Measurements from ENCODE around the gene DPM2. TPM values are rescaled to one million over a fixed set of nuclear protein-coding genes. Genes with fewer than 3 reads are reported as not detected.

DPM2 gene
- total RNA-seq, 1 experiment from 2014 or later = 56.1 TPM

DNA sequence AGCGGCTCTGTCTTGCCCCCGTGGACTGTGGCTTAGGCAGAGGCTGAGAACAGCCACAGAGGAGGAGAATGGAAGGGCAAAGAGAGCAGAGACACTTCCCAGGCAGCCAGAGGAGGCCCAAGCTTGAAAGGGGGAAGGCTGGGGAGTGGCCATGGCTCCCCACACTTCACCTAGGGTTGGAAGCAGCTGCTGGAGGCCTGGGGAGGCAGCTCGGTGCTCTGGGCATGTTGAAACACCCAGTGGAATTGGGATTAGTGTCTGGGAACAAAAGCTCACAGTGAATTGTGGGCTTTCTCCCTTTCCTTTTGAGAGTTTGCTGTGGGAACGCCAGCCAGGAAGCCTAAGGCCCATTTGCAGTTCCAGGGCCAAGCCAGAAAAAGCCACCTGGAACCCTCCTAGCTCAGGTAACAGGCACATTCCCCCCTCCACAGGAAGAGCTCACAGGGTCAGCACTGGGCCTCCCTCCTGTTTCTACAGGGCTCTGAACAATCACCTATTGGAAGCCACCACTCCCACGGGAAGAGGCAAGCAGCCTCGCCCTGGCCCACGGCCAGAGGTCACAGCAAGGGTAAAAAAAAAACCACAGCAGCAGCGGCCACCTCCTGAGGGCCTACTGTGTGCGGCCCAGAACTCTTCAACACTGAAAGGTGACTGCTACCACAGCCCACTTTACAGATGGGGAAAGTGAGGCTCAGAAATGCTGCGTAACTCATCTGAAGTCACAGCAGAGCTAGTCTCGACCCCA is 22.9 kb upstream of the DPM2 start:
- no peak for DNase-seq (ENCODE audit: low spot score)
- H3K36me3 Mint-ChIP-seq = no peaks in the 10 kb centered on the region
- peak overlapping the region; percentile 85 for H3K27ac Mint-ChIP-seq
- no peaks in the 10 kb centered on the region for H3K27me3 Mint-ChIP-seq (ENCODE audit: low read depth)
- peaks cover 4% of the 10 kb centered on the region; the same call in 1 of the 2 replicates for H3K9me3 Mint-ChIP-seq
- POLR2A ChIA-PET = interaction anchor here (1.3 kb wide), 1 partner anchor 17 kb away, joined by 6 read pairs; no protein-coding TSS in a partner anchor
- CTCF ChIA-PET = interaction anchor here (0.6 to 3.6 kb wide), 9 partner anchors 8 to 157 kb away, joined by 3 to 43 read pairs (median 4); no protein-coding TSS in a partner anchor
- H3K4me3 Mint-ChIP-seq = no peak overlapping the region
- peaks cover 55% of the 10 kb centered on the region for H3K4me1 Mint-ChIP-seq
- TF ChIP-seq FOXP1 (CRISPR knock-in tag; IDR thresholded peaks at IDR 0.05; ENCODE audit: borderline replicate concordance) (no peak), TEAD4 (CRISPR knock-in tag; IDR thresholded peaks at IDR 0.05) (no peak), TP53 (CRISPR knock-in tag; IDR thresholded peaks at IDR 0.05) (no peak), ESRRA (CRISPR knock-in tag; IDR thresholded peaks at IDR 0.05; ENCODE audit: borderline replicate concordance) (no peak)
- 0 out of 2 replicates have a peak, but pooled peaks have one; percentile 14 for ATAC-seq

- DNase-seq (ENCODE audit: low spot score) = no peak
- no peak for ATAC-seq
- no peaks in the 10 kb centered on the region for H3K36me3 Mint-ChIP-seq
- no peak for TF ChIP-seq MLX (CRISPR knock-in tag; IDR thresholded peaks at IDR 0.05)
- no peak for TF ChIP-seq GRHL2 (CRISPR knock-in tag; IDR thresholded peaks at IDR 0.05; ENCODE audit: insufficient replicate concordance, severe bottlenecking)
- TF ChIP-seq ERG (CRISPR knock-in tag; IDR thresholded peaks at IDR 0.05) = no peak
- TF ChIP-seq NFYB (CRISPR knock-in tag; conservative IDR thresholded peaks at IDR 0.05; ENCODE audit: low read depth) = no peak
- no peak for TF ChIP-seq ZBTB21 (CRISPR knock-in tag; IDR thresholded peaks at IDR 0.05; ENCODE audit: borderline replicate concordance)
- TF ChIP-seq MYBL2 (CRISPR knock-in tag; IDR thresholded peaks at IDR 0.05) = no peak
- no peak for TF ChIP-seq SP1 (CRISPR knock-in tag; conservative IDR thresholded peaks at IDR 0.05)
- TF ChIP-seq ZNF425 (CRISPR knock-in tag; conservative IDR thresholded peaks at IDR 0.05) = no peak
- no peak for TF ChIP-seq NFATC4 (CRISPR knock-in tag; IDR thresholded peaks at IDR 0.05)
- no peak for TF ChIP-seq PRRX2 (CRISPR knock-in tag; IDR thresholded peaks at IDR 0.05)
- TF ChIP-seq NR2C2 (CRISPR knock-in tag; IDR thresholded peaks at IDR 0.05) = no peak
- TF ChIP-seq, protein P1, sequence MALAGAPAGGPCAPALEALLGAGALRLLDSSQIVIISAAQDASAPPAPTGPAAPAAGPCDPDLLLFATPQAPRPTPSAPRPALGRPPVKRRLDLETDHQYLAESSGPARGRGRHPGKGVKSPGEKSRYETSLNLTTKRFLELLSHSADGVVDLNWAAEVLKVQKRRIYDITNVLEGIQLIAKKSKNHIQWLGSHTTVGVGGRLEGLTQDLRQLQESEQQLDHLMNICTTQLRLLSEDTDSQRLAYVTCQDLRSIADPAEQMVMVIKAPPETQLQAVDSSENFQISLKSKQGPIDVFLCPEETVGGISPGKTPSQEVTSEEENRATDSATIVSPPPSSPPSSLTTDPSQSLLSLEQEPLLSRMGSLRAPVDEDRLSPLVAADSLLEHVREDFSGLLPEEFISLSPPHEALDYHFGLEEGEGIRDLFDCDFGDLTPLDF (CRISPR knock-in tag; IDR thresholded peaks at IDR 0.05) = no peak
- H3K4me1 Mint-ChIP-seq = peaks cover 53% of the 10 kb centered on the region
- H3K27me3 Mint-ChIP-seq (ENCODE audit: low read depth) = no peaks in the 10 kb centered on the region
- POLR2A ChIA-PET = interaction anchor here (1.3 kb wide), 1 partner anchor 18 kb away, joined by 6 read pairs; no protein-coding TSS in a partner anchor
- H3K27ac Mint-ChIP-seq = peak overlapping the region; percentile 85
- CTCF ChIA-PET = interaction anchor here (1.0 to 3.6 kb wide), 7 partner anchors 8 to 157 kb away, joined by 3 to 43 read pairs (median 4); no protein-coding TSS in a partner anchor
- H3K9me3 Mint-ChIP-seq = peaks cover 4% of the 10 kb centered on the region; the same call in 1 of the 2 replicates
- no peak overlapping the region for H3K4me3 Mint-ChIP-seq
Measured at GRCh38 chr9:127959841-127960409, 22.3 kb upstream of the DPM2 start.
